Activated CD4-positive, alpha-beta T cell treated with anti-CD3 and anti-CD28 coated beads, Interleukin-2, amount 50 U/mL, for 1 hour (primary cell): Measurements from ENCODE around the gene RPS19.
A peak's percentile ranks its signal among the peaks of the same experiment; 100 is the strongest.

Experiments
- DNase-seq: peaks from one replicate; pipeline ENCODE4 v3.0.0-alpha.2; 2020

The RPS19 gene

DNA sequence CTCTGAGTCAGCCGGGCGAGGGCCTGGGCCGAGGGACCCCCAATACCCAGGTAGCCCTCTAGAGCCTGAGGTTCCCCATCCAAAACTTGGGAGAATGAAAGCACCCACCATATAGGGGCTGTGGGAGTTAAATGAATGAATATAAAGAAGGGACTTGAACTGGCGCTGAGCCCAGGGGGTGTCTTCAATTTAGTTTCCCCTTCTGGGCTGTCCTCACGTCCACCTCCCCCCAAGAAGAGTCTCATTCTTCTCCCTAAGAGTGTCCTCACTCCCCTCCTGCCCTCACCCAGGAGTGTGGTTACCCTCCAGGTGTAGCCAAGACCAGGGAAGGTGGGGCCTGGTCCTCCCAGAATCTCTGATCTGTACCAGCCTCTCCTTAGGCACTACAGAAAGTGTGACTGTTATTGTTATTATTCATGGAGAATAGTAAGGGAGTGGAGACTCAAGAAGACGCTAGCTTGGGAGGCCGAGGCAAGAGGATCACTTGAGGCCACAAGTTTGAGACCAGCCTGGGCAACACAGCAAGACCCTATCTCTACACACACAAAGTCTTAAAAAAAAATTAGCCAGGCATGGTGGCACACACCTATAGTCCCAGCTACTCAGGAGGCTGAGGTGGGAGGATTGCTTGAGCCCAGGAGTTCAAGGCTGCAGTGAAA is 19.7 kb downstream of the RPS19 start:
- no peak for DNase-seq

DNA sequence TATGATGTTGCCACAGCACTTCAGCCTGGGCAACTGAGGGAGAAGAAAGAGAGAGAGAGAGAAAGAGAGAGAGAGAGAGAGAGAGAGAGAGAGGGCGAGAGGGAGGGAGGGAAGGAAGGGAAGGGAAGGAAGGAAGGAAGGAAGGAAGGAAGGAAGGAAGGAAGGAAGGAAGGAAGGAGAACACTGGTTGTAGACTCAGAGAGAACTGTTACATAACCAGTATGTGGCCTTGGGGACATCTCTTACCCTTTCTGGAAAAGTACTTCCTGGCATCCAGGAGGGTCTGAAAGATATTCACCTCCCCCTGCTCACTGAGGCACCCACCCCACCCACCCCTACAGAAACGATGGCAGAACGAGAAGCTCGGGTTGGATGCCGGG is 20.3 kb downstream of the RPS19 start:
- DNase-seq, result no peak

DNA sequence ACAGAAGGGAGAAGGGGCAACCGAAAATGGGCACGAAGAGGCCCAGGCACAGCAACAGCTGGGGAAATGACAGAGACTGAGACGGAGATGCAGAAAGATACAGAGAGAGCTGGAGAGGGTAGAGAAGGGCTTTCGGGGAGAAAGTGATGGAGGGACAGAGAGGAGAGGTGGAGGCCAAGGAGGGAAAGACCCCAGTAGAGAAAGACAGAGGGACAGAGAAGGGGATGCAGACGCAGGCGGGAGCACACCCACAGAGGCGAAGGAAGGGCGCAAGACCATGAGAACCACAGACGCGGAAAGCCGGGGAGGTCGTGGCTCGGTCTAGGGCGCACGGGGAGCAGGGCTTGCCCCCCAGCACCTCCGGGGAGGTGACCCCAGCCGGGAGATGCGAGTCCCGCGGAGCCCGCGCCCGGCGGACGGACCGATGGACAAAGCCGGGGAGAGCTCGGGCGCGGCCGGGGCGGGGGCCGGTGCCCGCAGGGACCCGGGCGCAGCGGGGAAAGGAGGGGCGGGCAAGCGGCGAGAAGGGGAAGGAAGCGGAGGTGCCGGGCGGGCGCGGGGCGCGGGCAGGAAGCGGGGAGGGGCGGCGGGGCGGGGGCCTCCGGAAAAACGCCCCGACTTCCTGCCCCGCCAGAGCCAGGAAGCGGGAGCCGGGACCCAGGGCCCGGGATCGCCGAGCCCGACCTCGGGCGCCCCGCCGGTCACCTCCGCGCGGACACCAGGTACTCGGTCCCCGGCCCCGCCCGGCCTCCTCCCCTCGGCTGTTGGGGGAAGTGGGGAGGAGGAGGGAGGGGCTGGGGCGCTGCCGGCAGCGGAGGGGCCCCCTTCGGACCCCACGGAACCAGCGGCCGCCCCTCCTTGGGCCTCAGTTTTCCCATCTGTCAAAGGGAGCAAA is 22.8 kb downstream of the RPS19 start, which contains the start of gene ARHGEF1:
Gene ARHGEF1 (plus strand): TSS at position 617 of the 895 bp plus-strand sequence. CDS start 4,899 bp downstream, outside the sequence.
- DNase-seq, result peak; percentile 59

DNA sequence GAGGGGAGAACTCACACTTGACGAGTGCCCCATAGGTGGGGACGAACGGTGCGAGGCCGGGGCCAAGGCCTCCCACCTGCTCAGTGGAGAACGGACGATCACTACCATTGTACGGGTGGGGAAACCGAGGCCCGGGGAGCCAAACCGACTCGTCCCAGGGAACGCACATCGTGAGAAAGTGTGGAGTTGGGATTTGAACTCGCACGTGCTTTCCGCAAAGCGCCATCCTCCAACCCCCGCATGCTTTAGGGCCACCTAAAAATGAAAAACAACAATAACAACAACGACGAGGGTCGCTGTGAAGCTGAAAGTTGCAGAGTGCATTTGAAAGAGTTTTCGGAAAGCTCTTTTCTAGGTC is 23.4 kb downstream of the RPS19 start:
- DNase-seq, result no peak

DNA sequence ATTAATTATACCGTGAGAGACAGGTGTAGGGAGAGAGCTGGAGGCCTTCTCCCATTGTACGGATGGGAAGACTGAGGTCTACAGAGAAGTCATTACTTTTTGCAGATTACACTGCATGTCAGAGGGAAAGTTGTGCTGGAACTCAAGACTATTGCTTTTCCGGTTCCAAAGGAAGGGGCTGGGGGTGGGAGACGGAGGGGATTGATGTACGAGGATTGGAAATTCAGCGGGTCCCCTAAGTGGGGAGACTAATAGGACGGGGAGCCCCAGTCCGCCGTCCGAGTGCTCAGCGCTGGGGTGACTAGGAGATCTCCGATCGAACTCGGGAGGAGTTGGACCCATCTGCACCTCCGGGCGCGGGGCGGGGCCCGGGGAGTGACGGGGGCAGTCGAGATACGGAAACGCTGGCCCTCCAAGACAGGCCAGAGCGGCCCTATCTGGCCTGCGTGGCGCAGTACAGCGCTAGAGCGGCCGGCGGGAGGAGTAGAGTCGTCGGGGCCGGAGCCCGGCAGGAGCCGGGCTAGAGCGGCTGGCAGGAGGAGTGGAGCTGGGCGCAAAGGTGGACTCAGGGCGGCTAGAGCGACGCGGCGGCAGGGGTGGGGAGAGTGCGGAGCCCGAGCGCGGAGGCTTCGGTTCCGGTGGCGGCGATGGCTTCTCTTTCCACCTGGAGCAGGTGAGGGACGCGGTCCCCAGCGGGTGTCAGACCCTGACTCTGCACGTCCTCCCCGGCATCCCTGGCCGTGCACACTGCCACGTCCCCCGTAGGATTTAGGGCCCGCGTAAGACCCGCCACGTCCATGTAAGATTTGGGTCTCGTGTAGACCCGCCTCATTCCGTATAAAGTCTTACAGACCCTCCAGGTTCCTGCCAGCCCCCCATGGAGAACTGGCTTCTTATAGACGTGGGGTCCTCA is 24.0 kb downstream of the RPS19 start:
- DNase-seq, result peak; percentile 86

DNA sequence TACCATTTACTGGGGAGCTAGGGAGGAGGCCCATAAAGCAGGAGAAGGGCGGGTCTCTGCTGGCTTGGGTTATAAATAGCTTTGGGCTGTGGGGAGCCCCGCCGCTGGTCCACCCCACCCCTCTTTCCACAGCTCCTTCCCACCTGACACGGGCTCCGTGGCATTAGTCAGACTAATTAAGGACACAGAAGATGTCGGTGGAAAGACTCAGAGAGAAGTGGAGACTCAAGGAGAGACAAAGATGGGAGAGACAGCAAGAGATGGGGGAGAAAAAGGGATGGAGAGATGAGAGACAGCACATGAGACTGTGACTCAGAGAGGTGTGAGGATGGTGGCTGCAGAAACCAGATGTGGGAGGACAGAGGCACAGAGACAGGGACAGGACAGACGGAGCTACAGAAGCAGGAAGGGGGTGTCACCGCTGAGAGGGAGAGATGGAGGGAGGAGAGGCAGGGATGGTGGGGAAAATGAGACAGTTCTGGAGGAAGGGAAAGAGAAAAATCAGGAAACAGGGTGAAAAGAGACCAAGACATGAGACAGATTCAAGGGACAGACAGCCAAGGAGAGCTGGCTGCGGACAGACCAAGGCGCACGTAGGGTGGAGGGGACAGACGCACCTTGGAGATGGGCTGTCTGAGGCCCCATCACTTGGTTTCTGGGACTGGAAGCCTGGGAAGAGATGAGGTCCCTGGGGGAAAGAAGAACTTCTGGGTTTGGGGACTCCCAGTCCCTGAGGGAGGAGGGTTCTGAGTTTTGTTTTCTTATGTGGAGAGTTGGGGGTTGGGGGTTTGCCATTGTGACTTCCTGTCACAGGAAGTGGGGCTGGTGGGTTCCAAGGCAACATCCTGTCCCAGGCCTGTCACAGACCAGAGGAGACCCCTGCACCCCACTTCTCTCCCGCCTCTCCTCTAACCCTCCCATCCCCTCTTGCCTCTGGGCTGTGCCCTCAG is 27.0 kb downstream of the RPS19 start:
- peak; percentile 58 for DNase-seq

DNA sequence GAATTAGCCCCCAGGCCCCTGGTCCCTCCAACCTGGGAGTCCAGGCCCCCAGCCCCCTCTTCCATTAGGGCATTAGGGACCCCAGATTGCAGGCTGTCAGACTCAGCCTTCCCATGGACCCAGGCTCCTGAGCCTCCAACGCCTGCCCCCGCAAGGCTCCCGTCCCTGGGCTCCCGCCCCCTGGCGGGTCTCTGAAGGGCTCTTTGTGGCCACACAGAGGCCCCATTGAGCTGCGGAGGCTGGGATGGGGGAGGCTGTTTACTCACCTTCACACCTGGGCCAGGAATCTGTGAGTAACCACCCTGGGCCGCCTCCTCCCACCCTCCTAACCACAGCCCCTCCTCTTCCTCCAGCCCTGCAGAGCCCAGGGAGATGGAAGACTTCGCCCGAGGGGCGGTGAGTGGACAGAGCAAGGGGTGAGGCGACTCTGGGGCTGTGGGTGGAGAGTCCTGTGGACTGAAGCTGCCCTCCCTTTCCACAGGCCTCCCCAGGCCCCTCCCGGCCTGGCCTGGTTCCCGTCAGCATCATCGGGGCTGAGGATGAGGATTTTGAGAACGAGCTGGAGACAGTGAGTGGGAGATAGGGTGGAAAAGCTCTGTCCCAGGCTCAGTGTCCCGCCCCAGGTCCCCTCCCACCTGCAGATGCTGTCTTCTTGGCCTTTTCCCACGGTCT is 27.8 kb downstream of the RPS19 start:
- DNase-seq, result peak; percentile 88

DNA sequence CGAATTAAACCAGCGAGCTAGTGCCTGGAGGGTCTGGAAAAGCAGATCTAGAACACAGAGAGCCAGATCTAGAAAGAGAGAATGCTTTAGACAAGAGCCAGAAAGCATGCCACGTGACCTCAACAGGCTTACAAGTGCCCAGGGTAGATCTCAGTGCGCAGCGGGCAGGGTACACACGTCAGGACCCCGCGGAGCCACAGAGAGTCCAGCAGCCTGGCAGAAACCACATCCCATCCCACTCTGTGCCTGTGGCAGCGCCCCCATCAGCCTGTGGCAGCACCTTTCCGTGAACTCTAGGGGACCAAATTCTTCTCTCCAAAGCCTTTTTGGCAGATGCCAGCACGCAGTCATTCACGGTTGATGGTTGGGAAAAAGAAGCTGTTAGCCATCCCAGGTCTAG is 28.9 kb downstream of the RPS19 start:
- no peak for DNase-seq

DNA sequence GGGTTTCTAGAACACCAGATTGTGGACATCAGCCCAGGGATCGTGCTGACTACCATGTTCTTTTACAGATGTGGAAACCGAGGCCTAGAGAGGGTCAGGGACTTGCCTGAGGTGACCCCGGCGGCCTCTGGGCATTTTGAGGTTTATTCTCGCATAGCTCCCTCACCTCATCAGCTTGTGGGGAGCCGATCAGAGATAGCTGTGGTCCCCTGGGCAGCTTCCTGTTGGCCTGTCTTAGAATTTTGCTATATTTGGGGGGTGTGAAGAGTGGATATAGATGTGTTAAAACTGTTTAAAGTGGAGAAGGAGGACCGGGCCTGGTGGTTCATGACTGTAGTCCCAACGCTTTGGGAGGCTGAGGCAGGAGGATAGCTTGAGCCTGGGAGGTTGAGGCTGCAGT is 29.8 kb downstream of the RPS19 start:
- DNase-seq, result no peak

DNA sequence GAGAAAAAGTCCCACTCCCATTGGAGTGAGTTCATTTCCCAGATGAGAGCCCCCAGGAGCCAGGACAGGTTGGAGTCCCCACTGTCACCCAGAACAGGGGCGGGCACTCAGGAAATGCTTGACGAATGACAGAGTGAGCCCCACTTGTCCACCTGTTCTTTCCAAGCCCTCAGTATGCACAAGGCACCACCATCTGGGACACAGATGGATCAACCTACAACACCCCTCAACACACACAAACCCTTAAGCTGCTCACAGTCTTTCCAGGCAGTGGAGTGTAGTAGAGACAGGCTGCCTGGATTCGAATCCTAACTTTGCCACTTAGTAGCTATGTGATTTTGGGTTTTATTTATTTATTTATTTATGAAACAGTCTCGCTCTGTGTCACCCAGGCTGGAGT is 30.9 kb downstream of the RPS19 start:
- DNase-seq, result no peak

DNA sequence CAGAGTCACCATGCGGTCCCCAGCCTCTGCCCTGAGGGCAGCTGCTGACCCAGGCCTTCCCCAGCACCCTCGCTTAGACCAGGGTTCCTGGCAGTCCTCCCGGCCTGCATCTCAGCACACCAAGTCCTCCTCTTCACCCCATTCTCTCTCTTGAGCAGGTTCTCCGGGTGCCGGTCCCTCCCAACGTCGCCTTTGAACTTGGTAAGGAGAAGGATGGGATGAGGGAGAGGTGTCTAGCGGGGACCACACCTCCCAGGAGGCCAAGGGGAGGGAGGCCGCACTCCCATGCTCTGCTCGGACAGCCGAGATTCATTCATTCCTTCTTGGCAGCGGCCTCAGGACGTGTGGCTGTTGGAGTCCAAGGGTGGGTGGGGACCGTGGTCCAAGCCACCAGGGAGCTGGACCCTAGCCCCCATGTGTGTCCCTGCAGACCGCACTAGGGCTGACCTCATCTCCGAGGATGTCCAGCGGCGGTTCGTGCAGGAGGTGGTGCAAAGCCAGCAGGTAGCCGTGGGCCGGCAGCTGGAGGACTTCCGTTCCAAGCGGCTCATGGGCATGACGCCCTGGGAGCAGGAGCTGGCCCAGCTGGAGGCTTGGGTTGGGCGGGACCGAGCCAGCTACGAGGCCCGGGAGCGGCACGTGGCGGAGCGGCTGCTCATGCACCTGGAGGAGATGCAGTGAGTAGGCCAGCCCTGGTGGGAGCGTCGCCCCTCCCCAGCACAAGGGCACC is 32.3 kb downstream of the RPS19 start:
- DNase-seq, result no peak

DNA sequence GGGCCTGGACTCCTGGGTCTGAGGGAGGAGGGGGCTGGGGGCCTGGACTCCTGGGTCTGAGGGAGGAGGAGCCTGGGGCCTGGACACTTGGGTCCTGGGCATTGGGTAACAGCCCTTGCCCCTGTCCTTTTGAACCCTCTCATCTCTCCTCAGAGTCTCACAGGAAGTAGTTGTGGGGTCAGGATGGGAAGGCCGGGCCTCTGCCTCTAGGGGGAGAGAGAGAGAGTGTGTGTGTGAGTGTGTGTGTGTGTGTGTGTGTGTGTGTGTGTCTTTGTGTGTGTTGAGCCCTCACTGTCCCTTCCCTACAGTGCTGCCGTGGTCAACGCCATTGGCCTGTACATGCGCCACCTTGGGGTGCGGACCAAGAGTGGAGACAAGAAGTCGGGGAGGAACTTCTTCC is 33.8 kb downstream of the RPS19 start:
- no peak for DNase-seq

DNA sequence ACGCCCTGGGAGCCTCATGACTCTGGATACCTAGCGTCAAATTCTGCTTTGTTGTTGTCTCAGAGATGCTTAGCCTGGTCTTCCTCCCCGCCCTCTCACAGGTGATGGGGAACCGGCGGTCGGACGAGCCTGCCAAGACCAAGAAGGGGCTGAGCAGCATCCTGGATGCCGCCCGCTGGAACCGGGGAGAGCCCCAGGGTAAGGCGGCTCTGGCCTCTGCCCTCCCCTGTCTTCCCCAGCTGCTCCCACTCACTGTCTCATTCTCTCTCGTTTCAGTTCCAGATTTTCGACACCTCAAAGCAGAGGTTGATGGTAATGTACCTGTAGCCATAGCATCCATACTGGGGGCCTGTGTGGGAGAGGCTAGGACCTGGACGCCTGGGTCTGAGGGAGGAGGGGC is 34.3 kb downstream of the RPS19 start:
- no peak for DNase-seq

DNA sequence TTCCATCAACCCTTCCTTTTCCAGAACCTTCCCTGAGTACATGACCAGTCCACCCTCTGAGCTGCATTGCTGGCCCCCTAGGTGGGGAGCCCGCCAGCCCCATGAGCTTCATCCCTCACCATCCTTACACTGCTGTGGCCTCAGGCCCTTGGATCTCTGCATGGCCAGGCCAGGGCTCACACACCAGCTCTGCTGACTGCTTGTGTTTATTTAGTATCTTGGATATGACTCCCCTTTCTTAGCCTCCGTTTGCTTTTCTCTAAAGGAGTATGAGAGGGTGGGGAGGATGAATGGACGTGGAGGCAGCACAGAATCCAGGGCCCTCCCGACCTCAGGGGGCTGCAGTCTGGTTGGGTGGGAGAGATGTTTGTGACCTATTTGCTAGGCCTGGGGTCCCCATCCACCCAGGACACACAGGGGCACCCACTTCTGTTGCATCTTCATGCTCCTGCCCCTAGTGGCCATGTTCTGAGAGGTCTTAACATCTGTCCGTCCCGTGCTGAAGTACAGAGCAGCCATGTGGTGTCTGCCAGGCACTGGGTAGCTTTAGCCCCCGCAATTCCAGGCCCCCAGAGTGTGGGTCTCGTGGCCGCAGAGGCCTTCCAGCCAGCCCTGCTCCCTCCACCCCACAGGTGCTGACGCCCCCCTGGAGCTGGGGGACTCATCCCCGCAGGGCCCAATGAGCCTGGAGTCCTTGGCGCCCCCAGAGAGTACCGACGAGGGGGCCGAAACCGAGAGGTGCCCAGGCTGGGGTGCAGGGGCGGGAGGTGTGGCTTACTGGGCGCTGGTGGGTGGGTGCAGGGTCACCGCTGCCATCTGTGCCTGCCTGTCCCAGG is 35.9 kb downstream of the RPS19 start:
- DNase-seq, result no peak

DNA sequence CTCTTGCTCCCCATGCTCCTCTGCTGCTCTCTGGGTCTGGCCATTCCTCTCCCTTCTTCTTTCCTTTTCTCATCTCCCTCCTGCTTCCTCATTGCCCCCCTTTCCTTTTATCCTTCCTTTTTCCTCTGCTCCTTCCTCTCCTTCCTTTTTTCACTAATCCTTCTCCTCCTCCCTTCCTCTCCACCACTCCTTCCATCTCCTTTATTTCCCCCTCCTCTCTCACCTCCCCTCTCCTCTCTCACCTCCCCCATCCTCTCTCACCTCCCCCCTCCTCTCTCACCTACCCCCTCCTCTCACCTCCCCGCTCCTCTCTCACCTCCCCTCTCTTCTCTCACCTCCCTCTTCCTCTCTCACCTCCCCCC is 36.5 kb downstream of the RPS19 start:
- DNase-seq, result no peak

DNA sequence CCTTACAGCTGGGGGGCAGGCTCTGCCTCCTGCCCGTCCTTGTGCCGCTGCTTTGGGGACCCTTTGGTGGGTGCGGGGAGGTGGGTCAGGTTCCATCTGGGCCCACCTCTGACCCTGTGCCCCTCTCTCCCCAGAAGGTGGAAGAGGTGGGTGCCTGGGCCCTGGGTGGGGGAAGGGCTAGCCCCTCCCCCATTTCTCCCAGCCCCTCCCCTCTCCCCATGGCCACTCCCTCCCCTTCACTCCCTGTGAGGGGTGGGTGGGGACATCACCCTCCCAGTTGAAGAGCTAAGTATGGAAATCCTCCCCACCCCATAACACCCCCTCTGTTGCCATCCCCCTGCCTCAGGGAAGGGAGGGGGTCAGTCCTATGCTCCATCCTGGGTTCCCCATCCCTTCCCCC is 37.1 kb downstream of the RPS19 start:
- no peak for DNase-seq

DNA sequence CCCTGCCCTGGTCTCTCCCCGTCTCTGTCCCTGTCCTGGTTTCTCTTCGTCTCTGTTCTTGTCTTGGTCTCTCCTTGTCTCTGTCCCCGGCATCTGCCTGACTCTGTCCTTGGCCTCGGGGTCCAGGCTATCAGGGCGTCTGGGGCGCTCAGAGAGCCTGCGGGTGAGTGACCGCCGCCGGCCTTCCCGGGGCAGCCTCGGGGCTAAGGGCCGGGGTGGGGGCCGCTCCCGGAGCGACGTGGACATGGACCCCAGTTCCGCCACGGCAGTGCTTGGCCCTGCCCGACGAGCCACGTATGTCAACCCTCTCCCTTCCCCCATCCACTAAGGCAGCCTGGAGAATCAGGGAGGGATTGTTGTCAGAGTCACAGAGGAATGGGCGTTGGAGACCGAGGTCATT is 37.8 kb downstream of the RPS19 start:
- DNase-seq, result no peak

DNA sequence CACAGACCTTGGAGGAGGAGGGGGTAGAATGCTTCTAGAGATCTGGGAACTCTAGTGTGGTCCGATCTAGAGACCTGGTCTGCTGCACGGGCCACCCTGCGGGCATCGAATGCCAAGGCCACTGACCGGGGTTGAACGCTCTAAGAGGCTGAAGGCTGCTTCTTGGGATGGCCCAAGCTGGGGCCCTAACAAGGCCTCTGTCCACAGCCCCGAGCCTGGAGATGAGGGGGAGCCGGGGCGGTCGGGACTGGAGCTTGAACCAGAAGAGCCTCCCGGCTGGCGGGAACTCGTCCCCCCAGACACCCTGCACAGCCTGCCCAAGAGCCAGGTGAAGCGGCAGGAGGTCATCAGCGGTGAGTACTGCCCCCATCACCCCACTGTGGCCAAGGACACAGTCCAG is 38.2 kb downstream of the RPS19 start:
- DNase-seq, result no peak

DNA sequence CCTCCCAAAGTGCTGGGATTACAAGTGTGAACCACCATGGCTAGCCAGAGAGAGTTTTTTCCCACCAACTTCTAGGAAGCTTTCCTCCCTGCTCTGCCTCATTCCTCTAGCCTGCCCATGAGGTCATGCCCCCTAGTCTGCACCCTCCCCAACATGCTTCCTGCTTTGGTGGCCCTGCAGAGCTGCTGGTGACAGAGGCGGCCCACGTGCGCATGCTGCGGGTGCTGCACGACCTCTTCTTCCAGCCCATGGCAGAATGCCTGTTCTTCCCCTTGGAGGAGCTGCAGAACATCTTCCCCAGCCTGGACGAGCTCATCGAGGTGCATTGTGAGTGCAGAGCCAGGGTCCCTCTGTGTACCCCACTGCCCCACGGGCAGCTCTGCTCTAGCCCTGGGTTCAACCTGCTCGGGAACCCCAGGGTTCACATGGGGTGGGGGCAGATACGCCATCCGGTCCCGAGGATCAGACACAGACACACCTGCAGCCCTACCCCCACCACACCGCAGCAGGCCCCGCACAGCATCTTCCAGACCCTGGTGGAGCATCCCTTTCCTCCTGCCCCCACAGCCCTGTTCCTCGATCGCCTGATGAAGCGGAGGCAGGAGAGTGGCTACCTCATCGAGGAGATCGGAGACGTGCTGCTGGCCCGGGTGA is 41.8 kb downstream of the RPS19 start:
- DNase-seq, result no peak

DNA sequence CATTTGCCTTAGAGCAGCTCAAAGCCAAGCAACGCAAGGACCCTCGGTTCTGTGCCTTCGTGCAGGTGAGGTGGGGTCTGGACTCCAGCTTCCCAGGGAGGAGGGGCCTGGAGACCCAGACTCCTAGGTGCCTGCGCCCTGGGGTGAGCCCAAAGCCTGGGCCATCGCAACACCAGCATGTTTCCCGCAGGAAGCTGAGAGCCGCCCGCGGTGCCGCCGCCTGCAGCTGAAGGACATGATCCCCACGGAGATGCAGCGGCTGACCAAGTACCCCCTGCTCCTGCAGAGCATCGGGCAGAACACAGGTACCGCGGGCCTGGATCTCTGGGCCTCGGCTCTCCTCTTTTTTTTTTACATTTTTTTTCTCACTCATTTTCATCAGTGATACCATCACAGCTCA is 42.5 kb downstream of the RPS19 start:
- DNase-seq, result no peak
